Panc1 (cell line): ENCODE results near the gene ATP2B2.

Source experiments
- POLR2AphosphoS5 ChIP-seq: IDR thresholded peaks from 2 replicates; pipeline ENCODE4 v1.6.1; 2012; ENCODE audit warnings: mild to moderate bottlenecking, low read depth, low read length, moderate library complexity
- SIN3A ChIP-seq: IDR thresholded peaks from 2 replicates; pipeline ENCODE4 v1.6.1; 2012; ENCODE audit warnings: low read depth, mild to moderate bottlenecking, low read length, moderate library complexity, borderline replicate concordance; ENCODE audit not compliant: insufficient read depth
- TF ChIP-seq, protein P1 (sequence below): fragments of 450-650 bp; IDR thresholded peaks from 2 replicates; pipeline ENCODE4 v1.5.1; 2017; ENCODE audit warnings: mild to moderate bottlenecking

DNA sequence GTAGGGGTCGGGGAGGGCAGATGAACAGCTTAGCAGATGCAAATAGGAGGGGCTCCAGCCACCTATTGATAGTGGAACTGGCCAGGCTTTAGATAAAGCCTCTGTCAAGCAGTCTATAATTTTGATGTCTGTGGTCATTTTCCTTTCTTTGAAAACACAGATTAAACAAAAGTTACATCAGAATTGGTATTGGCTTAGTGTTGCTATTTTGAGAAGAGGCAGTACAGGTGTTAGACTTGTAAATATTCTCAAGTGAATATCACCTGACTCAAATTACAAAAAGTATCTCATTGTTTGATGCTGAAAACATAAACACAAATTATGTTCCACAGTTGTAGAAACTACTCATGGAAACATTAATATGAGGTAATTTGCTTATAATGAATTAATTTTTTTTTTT is 230.8 kb downstream of the ATP2B2 start:
- TF ChIP-seq, protein P1, sequence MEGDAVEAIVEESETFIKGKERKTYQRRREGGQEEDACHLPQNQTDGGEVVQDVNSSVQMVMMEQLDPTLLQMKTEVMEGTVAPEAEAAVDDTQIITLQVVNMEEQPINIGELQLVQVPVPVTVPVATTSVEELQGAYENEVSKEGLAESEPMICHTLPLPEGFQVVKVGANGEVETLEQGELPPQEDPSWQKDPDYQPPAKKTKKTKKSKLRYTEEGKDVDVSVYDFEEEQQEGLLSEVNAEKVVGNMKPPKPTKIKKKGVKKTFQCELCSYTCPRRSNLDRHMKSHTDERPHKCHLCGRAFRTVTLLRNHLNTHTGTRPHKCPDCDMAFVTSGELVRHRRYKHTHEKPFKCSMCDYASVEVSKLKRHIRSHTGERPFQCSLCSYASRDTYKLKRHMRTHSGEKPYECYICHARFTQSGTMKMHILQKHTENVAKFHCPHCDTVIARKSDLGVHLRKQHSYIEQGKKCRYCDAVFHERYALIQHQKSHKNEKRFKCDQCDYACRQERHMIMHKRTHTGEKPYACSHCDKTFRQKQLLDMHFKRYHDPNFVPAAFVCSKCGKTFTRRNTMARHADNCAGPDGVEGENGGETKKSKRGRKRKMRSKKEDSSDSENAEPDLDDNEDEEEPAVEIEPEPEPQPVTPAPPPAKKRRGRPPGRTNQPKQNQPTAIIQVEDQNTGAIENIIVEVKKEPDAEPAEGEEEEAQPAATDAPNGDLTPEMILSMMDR = no peak
- TF ChIP-seq SIN3A (no peak), POLR2AphosphoS5 (no peak)
